K562 (cell line): ENCODE measurements around the gene SMG7. TPM values are rescaled to one million over a fixed set of nuclear protein-coding genes. Genes with fewer than 3 reads are reported as not detected.

ENCODE experiments used
- BHLHE40 ChIP-seq: IDR thresholded peaks from 2 replicates; pipeline ENCODE4 v1.6.1; 2011; ENCODE audit warnings: low read length, improper control_type of control experiment
- CTCFL ChIP-seq: IDR thresholded peaks from 2 replicates; pipeline ENCODE4 v1.6.1; 2011; ENCODE audit warnings: borderline replicate concordance, low read depth, mild to moderate bottlenecking, moderate library complexity, low read length; ENCODE audit not compliant: insufficient read depth, poor library complexity, severe bottlenecking
- GABPB2 ChIP-seq: fragments of 250-450 bp; sonication (Bioruptor Pico); conservative IDR thresholded peaks from 2 replicates; pipeline ENCODE4 v1.5.1; 2021; ENCODE audit warnings: mild to moderate bottlenecking
- GATA2 ChIP-seq: sonication (generic); formaldehyde crosslinking; IDR thresholded peaks from 2 replicates; pipeline ENCODE4 v1.4.0; 2020; ENCODE audit warnings: mild to moderate bottlenecking, missing genetic modification reagents
- HIVEP1 ChIP-seq: fragments of 250-450 bp; sonication (Bioruptor Pico); IDR thresholded peaks from 2 replicates; pipeline ENCODE4 v1.4.0; 2020; ENCODE audit warnings: mild to moderate bottlenecking
- MEF2D ChIP-seq: conservative IDR thresholded peaks from 2 replicates; pipeline ENCODE4 v1.6.1; 2016; ENCODE audit warnings: low read depth, missing genetic modification characterization, missing compliant biosample characterization
- NCOA6 ChIP-seq: fragments of 450-650 bp; IDR thresholded peaks from 2 replicates; pipeline ENCODE4 v1.6.1; 2017; ENCODE audit warnings: mild to moderate bottlenecking
- PHTF2 ChIP-seq: fragments of 250-450 bp; sonication (Bioruptor Pico); IDR thresholded peaks from 2 replicates; pipeline ENCODE4 v1.5.0; 2021; ENCODE audit warnings: mild to moderate bottlenecking
- PML ChIP-seq: IDR thresholded peaks from 2 replicates; pipeline ENCODE4 v1.6.1; 2012; ENCODE audit warnings: low read length, inconsistent platforms
- POLR2A ChIP-seq: fragments of 450-650 bp; conservative IDR thresholded peaks from 2 replicates; pipeline ENCODE4 v1.6.1; 2016
- POLR2G ChIP-seq: fragments of 200-400 bp; formaldehyde crosslinking; IDR thresholded peaks from 2 replicates; pipeline ENCODE4 v1.6.1; 2017; ENCODE audit warnings: low read depth, mild to moderate bottlenecking, antibody characterized with exemption, low read length, moderate library complexity
- POLR3G ChIP-seq: IDR thresholded peaks from 2 replicates; pipeline ENCODE4 v1.6.1; 2011; ENCODE audit not compliant: insufficient read length, insufficient replicate concordance; ENCODE audit errors: extremely low read depth
- RAD21 ChIP-seq, 2 experiments: fragments of 250-450 bp in 1 of 2; fragments of 450-650 bp in 1 of 2; sonication (Bioruptor Pico) in 1 of 2; formaldehyde crosslinking in 1 of 2; IDR thresholded peaks in 1 of 2; conservative IDR thresholded peaks in 1 of 2; 2 replicates each; pipeline versions ENCODE4 v1.4.0 to v1.8.0; 2020 to 2022; ENCODE audit warnings: mild to moderate bottlenecking in 2 of 2, moderate library complexity in 1 of 2
- SRSF1 ChIP-seq: fragments of 200-400 bp; formaldehyde crosslinking; IDR thresholded peaks from 2 replicates; pipeline ENCODE4 v1.6.1; 2017; ENCODE audit warnings: mild to moderate bottlenecking, low read depth, low read length, moderate library complexity
- TARDBP ChIP-seq: fragments of 450-650 bp; IDR thresholded peaks from 2 replicates; pipeline ENCODE4 v1.6.1; 2016
- TRIM25 ChIP-seq: fragments of 450-650 bp; IDR thresholded peaks from 2 replicates; pipeline ENCODE4 v1.7.0; 2016; ENCODE audit warnings: borderline replicate concordance
- ZEB2 ChIP-seq: fragments of 450-650 bp; IDR thresholded peaks from 2 replicates; pipeline ENCODE4 v1.6.1; 2016
- ZNF263 ChIP-seq: sonication (generic); formaldehyde crosslinking; IDR thresholded peaks from 2 replicates; pipeline ENCODE4 v1.8.0; 2022; ENCODE audit warnings: mild to moderate bottlenecking, missing genetic modification reagents, borderline replicate concordance
- polyA plus RNA-seq, 8 experiments: library from polyadenylated mRNA; depleted of rRNA in 4 of 8; stranded (reverse) in 5 of 8; unstranded in 3 of 8; fragments of >200 nt; fragmentation: Nextera tagmentation in 2 of 8; fragmentation: Illumina TruSeq in 1 of 8; extraction: Ambion mirVana in 2 of 8; extraction: Trizol in 1 of 8; gene quantifications; 2 replicates each; pipeline versions ENCODE4 v1.2.1 to v1.2.3, GENCODE V29; 2011 to 2014; ENCODE audit warnings: inconsistent platforms in 1 of 8, missing spikeins in 1 of 8
- total RNA-seq, 7 experiments: library from RNA; depleted of rRNA in 6 of 7; stranded (reverse); fragments of >200 nt in 6 of 7; fragmentation: Illumina TruSeq in 2 of 7; extraction: Trizol in 2 of 7; gene quantifications; 2 replicates each; pipeline versions ENCODE4 v1.2.1 to v1.2.3, GENCODE V29; 2011 to 2021; ENCODE audit warnings: low replicate concordance in 1 of 7
- TF ChIP-seq, protein P1 (sequence below), 2 experiments: IDR thresholded peaks; 2 replicates each; pipeline ENCODE4 v1.6.1; 2011; ENCODE audit warnings: borderline replicate concordance in 1 of 2, control low read depth in 1 of 2, low read depth in 1 of 2, low read length in 1 of 2, mild to moderate bottlenecking in 1 of 2, mixed read lengths in 1 of 2, moderate library complexity in 1 of 2; ENCODE audit not compliant: insufficient read depth in 1 of 2, insufficient read length in 1 of 2, poor library complexity in 1 of 2, severe bottlenecking in 1 of 2; ENCODE audit errors: extremely low read depth in 1 of 2
- TF ChIP-seq, protein P2 (sequence below), 2 experiments: IDR thresholded peaks in 1 of 2; conservative IDR thresholded peaks in 1 of 2; 2 replicates each; pipeline ENCODE4 v1.6.1; 2016; ENCODE audit warnings: low read depth in 2 of 2, mild to moderate bottlenecking in 1 of 2, missing compliant biosample characterization in 1 of 2, missing genetic modification characterization in 1 of 2, moderate library complexity in 1 of 2

The SMG7 gene
- total and polyA plus RNA-seq, 9 of the 15 experiments (the other 6 are each of a cell fraction or from before 2014, with no cell fraction given), result 12.4 to 74.6 (median 29.0) TPM

- TF ChIP-seq, protein P1, sequence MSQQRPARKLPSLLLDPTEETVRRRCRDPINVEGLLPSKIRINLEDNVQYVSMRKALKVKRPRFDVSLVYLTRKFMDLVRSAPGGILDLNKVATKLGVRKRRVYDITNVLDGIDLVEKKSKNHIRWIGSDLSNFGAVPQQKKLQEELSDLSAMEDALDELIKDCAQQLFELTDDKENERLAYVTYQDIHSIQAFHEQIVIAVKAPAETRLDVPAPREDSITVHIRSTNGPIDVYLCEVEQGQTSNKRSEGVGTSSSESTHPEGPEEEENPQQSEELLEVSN (IDR thresholded peaks at IDR 0.05; ENCODE audit: borderline replicate concordance in 1 of 2, extremely low read depth in 1 of 2, insufficient read depth in 1 of 2, insufficient read length in 1 of 2, low read depth in 1 of 2, low read length in 1 of 2, poor library complexity in 1 of 2, severe bottlenecking in 1 of 2), result peak in 1 of 2 experiments; percentile 81
- TF ChIP-seq TARDBP, result no peak
- no peak for TF ChIP-seq GABPB2 (CRISPR knock-in tag)
- no peak for TF ChIP-seq SRSF1
- TF ChIP-seq TRIM25, result no peak
- TF ChIP-seq BHLHE40, result 0 out of 2 replicates have a peak, but pooled peaks have one; percentile 9
- no peak for TF ChIP-seq POLR3G
- TF ChIP-seq CTCFL, result peak; percentile 93
- TF ChIP-seq HIVEP1, result no peak
- no peak for TF ChIP-seq MEF2D (tag)
- TF ChIP-seq GATA2, result no peak
- TF ChIP-seq PML, result peak; percentile 16; the same call in 1 of the 2 replicates
- peak; percentile 55 for TF ChIP-seq POLR2A
- TF ChIP-seq PHTF2 (CRISPR knock-in tag), result 0 out of 2 replicates have a peak, but pooled peaks have one; percentile 14
- TF ChIP-seq NCOA6, result no peak
- TF ChIP-seq ZNF263, result no peak
- TF ChIP-seq RAD21 (CRISPR knock-in tag; conservative IDR thresholded peaks at IDR 0.05 in 1 of 2, IDR thresholded peaks at IDR 0.05 in 1 of 2), result peak; percentile 78 to 80
- TF ChIP-seq, protein P2, sequence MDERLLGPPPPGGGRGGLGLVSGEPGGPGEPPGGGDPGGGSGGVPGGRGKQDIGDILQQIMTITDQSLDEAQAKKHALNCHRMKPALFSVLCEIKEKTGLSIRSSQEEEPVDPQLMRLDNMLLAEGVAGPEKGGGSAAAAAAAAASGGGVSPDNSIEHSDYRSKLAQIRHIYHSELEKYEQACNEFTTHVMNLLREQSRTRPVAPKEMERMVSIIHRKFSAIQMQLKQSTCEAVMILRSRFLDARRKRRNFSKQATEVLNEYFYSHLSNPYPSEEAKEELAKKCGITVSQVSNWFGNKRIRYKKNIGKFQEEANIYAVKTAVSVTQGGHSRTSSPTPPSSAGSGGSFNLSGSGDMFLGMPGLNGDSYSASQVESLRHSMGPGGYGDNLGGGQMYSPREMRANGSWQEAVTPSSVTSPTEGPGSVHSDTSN (CRISPR knock-in tag; IDR thresholded peaks at IDR 0.05; ENCODE audit: low read depth), result no peak
- TF ChIP-seq, protein P2 (tag; conservative IDR thresholded peaks at IDR 0.05; ENCODE audit: low read depth), result no peak
- TF ChIP-seq ZEB2, result no peak
- TF ChIP-seq POLR2G, result peak; percentile 68
Observed at GRCh38 chr1:183470147-183470960, 1.9 kb upstream of the SMG7 start (continued).
